GM19468 (cell line): Measurements from ENCODE around the gene OSBP.
A peak's percentile ranks its signal among the peaks of the same experiment; 100 is the strongest.

Experiments used
- ATAC-seq: cut with Tn5 transposase; IDR thresholded peaks from one replicate; pipeline ENCODE4 v1.9.1; 2021; ENCODE audit warnings: mild to moderate bottlenecking, moderate library complexity, moderate number of reproducible peaks; ENCODE audit not compliant: unreplicated experiment; ENCODE audit errors: extremely low read depth

Gene OSBP

GRCh38 chr11:59611570-59612565, 3.7 kb downstream of the OSBP start:
- no peak for ATAC-seq

GRCh38 chr11:59610289-59610688, 5.3 kb downstream of the OSBP start:
- ATAC-seq: no peak

GRCh38 chr11:59607703-59608454, 7.7 kb downstream of the OSBP start:
- ATAC-seq: no peak

GRCh38 chr11:59602432-59602831, 13.1 kb downstream of the OSBP start:
- ATAC-seq: no peak

- ATAC-seq: no peak
Measured at GRCh38 chr11:59601788-59602187, 13.8 kb downstream of the OSBP start.

- no peak for ATAC-seq
Measured at GRCh38 chr11:59600636-59601035, 14.9 kb downstream of the OSBP start.

- ATAC-seq: no peak
Measured at GRCh38 chr11:59600234-59600633, 15.3 kb downstream of the OSBP start.

- ATAC-seq: no peak
Measured at GRCh38 chr11:59598961-59599360, 16.6 kb downstream of the OSBP start.

GRCh38 chr11:59584294-59584693, 31.3 kb downstream of the OSBP start:
- no peak for ATAC-seq

GRCh38 chr11:59582006-59582405, 33.6 kb downstream of the OSBP start:
- ATAC-seq: no peak

- ATAC-seq: no peak
Measured at GRCh38 chr11:59578369-59578768, 37.2 kb downstream of the OSBP start.

- no peak for ATAC-seq
Measured at GRCh38 chr11:59575505-59575904, 40.1 kb downstream of the OSBP start.

GRCh38 chr11:59574932-59575502, 40.6 kb downstream of the OSBP start:
- no peak for ATAC-seq

GRCh38 chr11:59574467-59574866, 41.1 kb downstream of the OSBP start:
- ATAC-seq: no peak

GRCh38 chr11:59573216-59573615, 42.4 kb downstream of the OSBP start:
- ATAC-seq: no peak

- no peak for ATAC-seq
Measured at GRCh38 chr11:59572091-59572490, 43.5 kb downstream of the OSBP start.

- ATAC-seq: no peak
Measured at GRCh38 chr11:59562292-59562691, 53.3 kb downstream of the OSBP start.

- ATAC-seq: peak; percentile 33
Measured at GRCh38 chr11:59560702-59561473, 54.7 kb downstream of the OSBP start.

- no peak for ATAC-seq
Measured at GRCh38 chr11:59560290-59560701, 55.3 kb downstream of the OSBP start.

GRCh38 chr11:59559886-59560285, 55.7 kb downstream of the OSBP start:
- no peak for ATAC-seq
